Esophagus muscularis mucosa (tissue), 4 donors: ENCODE data around the gene FHIP1B. TPM values are rescaled to one million over a fixed set of nuclear protein-coding genes. Genes with fewer than 3 reads are reported as not detected.
"Not testable (repeated sequence)": the region's sequence is repeated elsewhere in the genome, so short reads cannot be mapped to it uniquely, and the experiment has no call there.

Experiments
- DNase-seq: peaks from one replicate; pipeline ENCODE4 v3.0.0-alpha.2; 2017; ENCODE audit errors: extremely low spot score
- H3K27ac ChIP-seq, 4 donors: fragments of 200-600 bp; sonication (generic); replicated peaks in 1 of 4; 1 replicate in 3 of 4; 2 replicates in 1 of 4; pipeline ENCODE4 v1.5.1; 2016 to 2019; ENCODE audit warnings: mild to moderate bottlenecking in 1 of 4
- H3K27me3 ChIP-seq, 4 donors: fragments of 200-600 bp; sonication (generic); one replicate each; pipeline versions ENCODE4 v1.5.1 to v1.6.0; 2016 to 2019
- H3K36me3 ChIP-seq, 4 donors: fragments of 200-600 bp; sonication (generic); one replicate each; pipeline ENCODE4 v1.5.1; 2016 to 2019
- H3K4me1 ChIP-seq, 4 donors: fragments of 200-600 bp; sonication (generic); one replicate each; pipeline ENCODE4 v1.5.1; 2016 to 2019
- H3K4me3 ChIP-seq, 4 donors: fragments of 200-600 bp; sonication (generic); 1 replicate in 2 of 4; 2 replicates in 2 of 4; pipeline ENCODE4 v1.5.1; 2016 to 2019; ENCODE audit warnings: mild to moderate bottlenecking in 4 of 4, moderate library complexity in 1 of 4
- H3K9me3 ChIP-seq, 4 donors: fragments of 200-600 bp; sonication (generic); 1 replicate in 3 of 4; 2 replicates in 1 of 4; pipeline ENCODE4 v1.5.1; 2016 to 2019
- EP300 ChIP-seq: sonication (generic); formaldehyde crosslinking; IDR thresholded peaks from one replicate; pipeline ENCODE4 v1.6.1; 2017; ENCODE audit warnings: antibody characterized with exemption
- POLR2A ChIP-seq: fragments of 450-650 bp; IDR thresholded peaks from one replicate; pipeline ENCODE4 v1.6.1; 2017; ENCODE audit warnings: antibody characterized with exemption, moderate library complexity, mild to moderate bottlenecking, low read depth
- POLR2AphosphoS5 ChIP-seq, 2 donors: sonication (generic); formaldehyde crosslinking; IDR thresholded peaks; one replicate each; pipeline ENCODE4 v1.6.1; 2017; ENCODE audit warnings: antibody characterized with exemption in 2 of 2
- WGBS: methylation state at CpG from one replicate; pipeline ENCODE4 v1.1.5; 2018; 5-methylcytosine and 5-hydroxymethylcytosine counted together
- intact Hi-C: fragments of 100-400 bp; cut with DNase I; formaldehyde crosslinking; loops from one replicate; pipeline ENCODE4 v1.15.1; 2023
- total RNA-seq, 4 donors: library from RNA; depleted of rRNA; stranded (reverse); fragments of >200 nt; gene quantifications; one replicate each; pipeline versions ENCODE4 v1.1.0 to v1.2.1, GENCODE V29; 2016
- TF ChIP-seq, protein P1 (sequence below), 3 experiments: fragments of 200-600 bp in 2 of 3; fragments of 450-650 bp in 1 of 3; sonication (generic) in 2 of 3; IDR thresholded peaks; one replicate each; pipeline ENCODE4 v1.5.1; 2017 to 2019; ENCODE audit warnings: antibody characterized with exemption in 3 of 3, mild to moderate bottlenecking in 2 of 3, moderate library complexity in 1 of 3

FHIP1B gene
- total RNA-seq, 4 donors from 2014 or later = 22.6 to 39.3 (median 30.1) TPM

DNA sequence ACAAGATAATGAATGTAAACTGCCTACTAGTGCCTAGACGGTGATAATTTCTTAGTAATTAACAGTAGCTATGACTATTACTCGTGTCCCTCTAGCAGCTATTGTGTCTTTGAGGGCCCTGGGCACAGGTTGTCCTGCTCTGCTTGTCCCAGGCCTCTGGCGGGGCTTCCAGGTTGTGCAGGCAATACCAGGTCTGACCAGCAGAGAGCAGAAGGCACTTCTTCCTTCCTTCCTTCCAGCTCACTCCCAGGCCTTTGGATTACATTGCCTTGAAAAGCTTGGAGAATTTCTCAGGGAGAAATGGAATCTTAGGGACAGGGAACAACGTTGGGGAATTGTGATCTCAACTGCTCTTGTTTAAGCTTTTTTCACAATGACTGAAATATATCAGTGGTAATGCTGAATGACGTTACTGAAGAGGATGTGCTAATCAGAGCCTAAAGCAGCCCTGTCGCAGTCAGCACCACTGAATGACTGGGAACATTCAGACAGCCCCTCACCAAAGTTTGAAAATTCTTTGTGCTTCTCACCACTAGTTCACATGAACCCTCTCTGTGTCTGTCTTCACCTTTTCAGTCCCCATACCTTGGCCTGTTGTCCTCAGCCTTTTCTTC lies 16.8 kb upstream of the FHIP1B start:
- H3K4me1 ChIP-seq = peaks cover 5 to 10% (median 7%) of the 10 kb centered on the region in 4 donors
- no peak overlapping the region for H3K4me3 ChIP-seq
- 61% methylated on average over 6 of the region's 6 CpGs for WGBS
- H3K27me3 ChIP-seq = peaks cover 0 to under 1% (median 0%) of the 10 kb centered on the region in 4 donors
- H3K9me3 ChIP-seq = no peaks in the 10 kb centered on the region
- no peak for TF ChIP-seq POLR2A
- TF ChIP-seq, protein P1, sequence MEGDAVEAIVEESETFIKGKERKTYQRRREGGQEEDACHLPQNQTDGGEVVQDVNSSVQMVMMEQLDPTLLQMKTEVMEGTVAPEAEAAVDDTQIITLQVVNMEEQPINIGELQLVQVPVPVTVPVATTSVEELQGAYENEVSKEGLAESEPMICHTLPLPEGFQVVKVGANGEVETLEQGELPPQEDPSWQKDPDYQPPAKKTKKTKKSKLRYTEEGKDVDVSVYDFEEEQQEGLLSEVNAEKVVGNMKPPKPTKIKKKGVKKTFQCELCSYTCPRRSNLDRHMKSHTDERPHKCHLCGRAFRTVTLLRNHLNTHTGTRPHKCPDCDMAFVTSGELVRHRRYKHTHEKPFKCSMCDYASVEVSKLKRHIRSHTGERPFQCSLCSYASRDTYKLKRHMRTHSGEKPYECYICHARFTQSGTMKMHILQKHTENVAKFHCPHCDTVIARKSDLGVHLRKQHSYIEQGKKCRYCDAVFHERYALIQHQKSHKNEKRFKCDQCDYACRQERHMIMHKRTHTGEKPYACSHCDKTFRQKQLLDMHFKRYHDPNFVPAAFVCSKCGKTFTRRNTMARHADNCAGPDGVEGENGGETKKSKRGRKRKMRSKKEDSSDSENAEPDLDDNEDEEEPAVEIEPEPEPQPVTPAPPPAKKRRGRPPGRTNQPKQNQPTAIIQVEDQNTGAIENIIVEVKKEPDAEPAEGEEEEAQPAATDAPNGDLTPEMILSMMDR (IDR thresholded peaks at IDR 0.05) = peak; percentile 74 to 97 (median 81)
- DNase-seq = no peak
- intact Hi-C loops = loop anchor here (2.0 to 5.0 kb wide), 2 partner anchors 66 to 112 kb away; no protein-coding TSS in a partner anchor
- peak overlapping the region; percentile 37 to 56 (median 49) for H3K27ac ChIP-seq
- no peaks in the 10 kb centered on the region for H3K36me3 ChIP-seq

DNA sequence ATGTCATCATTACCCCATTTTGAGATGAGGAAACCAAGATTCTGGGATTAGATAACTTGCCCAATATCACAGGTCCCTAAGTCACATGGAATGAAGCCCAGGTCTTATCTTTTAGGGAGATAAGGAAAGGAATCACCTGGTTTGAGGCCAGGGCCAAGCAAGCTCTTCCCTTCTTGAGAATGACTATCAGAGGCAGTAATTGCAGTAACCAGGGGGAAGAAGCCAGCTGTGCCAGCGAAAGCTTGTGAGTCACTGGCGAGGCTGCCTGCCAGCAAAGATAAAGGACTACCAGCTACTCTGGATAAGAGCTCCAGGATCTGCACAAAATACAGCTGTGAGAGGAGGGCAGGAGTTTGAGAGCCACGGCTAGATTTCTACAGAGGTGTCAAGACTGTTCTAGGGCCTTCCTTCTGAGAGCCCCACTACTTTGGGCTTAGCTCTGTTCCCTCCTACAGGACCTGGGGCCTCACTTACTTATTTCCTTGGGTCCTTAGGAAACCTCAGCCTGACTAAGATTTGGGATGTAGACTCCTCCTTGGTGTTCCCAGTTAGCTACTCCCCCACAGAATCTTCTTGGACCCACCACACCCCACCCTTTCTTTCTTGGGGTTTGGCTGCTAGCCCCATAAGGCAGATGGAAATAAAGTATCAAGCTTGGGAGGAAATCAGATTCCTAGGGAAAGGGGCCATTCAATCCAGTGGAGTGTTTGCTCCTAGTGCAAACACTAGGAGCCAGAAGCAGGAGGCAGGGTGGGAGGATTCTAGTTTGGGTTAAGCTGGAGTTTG lies 15.5 kb upstream of the FHIP1B start:
- 73% methylated on average over 3 of the region's 3 CpGs for WGBS
- intact Hi-C loops = loop anchor here (2.0 to 5.0 kb wide), 2 partner anchors 67 to 113 kb away; no protein-coding TSS in a partner anchor
- DNase-seq = no peak
- H3K36me3 ChIP-seq = no peaks in the 10 kb centered on the region
- H3K27ac ChIP-seq = no peak overlapping the region
- no peak overlapping the region for H3K4me3 ChIP-seq
- H3K4me1 ChIP-seq = peaks cover 5 to 10% (median 7%) of the 10 kb centered on the region in 4 donors
- no peaks in the 10 kb centered on the region for H3K9me3 ChIP-seq
- H3K27me3 ChIP-seq = no peaks in the 10 kb centered on the region
- no peak for TF ChIP-seq POLR2A
- TF ChIP-seq EP300 = no peak
- TF ChIP-seq, protein P1 (IDR thresholded peaks at IDR 0.05) = no peak
- TF ChIP-seq POLR2AphosphoS5 (IDR thresholded peaks at IDR 0.05) = no peak

- intact Hi-C loops, H3K4me3 ChIP-seq, H3K4me1 ChIP-seq, H3K9me3 ChIP-seq, DNase-seq, H3K27ac ChIP-seq, H3K27me3 ChIP-seq, H3K36me3 ChIP-seq: not testable (repeated sequence)
- 90% methylated on average over 3 of the region's 3 CpGs for WGBS
Observed at GRCh38 chr11:6248897-6249296, 14.5 kb upstream of the FHIP1B start.

GRCh38 chr11:6248248-6248647 lies 13.8 kb upstream of the FHIP1B start:
- intact Hi-C loops = no loop called here

GRCh38 chr11:6245536-6245935 lies 11.1 kb upstream of the FHIP1B start:
- 92% methylated on average over 2 of the region's 2 CpGs for WGBS
- H3K9me3 ChIP-seq = no peaks in the 10 kb centered on the region
- H3K27me3 ChIP-seq = peaks cover 0 to 14% (median 0%) of the 10 kb centered on the region in 4 donors
- DNase-seq = no peak
- H3K36me3 ChIP-seq = no peaks in the 10 kb centered on the region
- no peak for TF ChIP-seq EP300
- no peak for TF ChIP-seq POLR2A
- TF ChIP-seq, protein P1 (IDR thresholded peaks at IDR 0.05) = no peak
- TF ChIP-seq POLR2AphosphoS5 (IDR thresholded peaks at IDR 0.05) = no peak
- intact Hi-C loops = no loop called here
- peaks cover 0 to 5% (median 0%) of the 10 kb centered on the region in 4 donors for H3K4me1 ChIP-seq
- H3K27ac ChIP-seq = no peak overlapping the region
- H3K4me3 ChIP-seq = no peak overlapping the region

More at GRCh38 chr11:6248248-6248647, 13.8 kb upstream of the FHIP1B start:
- TF ChIP-seq POLR2AphosphoS5 (IDR thresholded peaks at IDR 0.05) (no peak), EP300 (no peak), POLR2A (no peak)
- TF ChIP-seq, protein P1 (IDR thresholded peaks at IDR 0.05) = no peak
- no peaks in the 10 kb centered on the region for H3K27me3 ChIP-seq
- H3K9me3 ChIP-seq = no peaks in the 10 kb centered on the region
- 90% methylated on average over 1 of the region's 1 CpG for WGBS
- no peaks in the 10 kb centered on the region for H3K36me3 ChIP-seq
- H3K4me1 ChIP-seq = peaks cover 5 to 10% (median 7%) of the 10 kb centered on the region in 4 donors
- no peak overlapping the region for H3K4me3 ChIP-seq
- H3K27ac ChIP-seq = no peak overlapping the region
- DNase-seq = no peak
